GM23248 (cell line): ENCODE data around the gene LTF.
"Not testable (repeated sequence)": the region's sequence is repeated elsewhere in the genome, so short reads cannot be mapped to it uniquely, and the experiment has no call there.

Experiments
- EZH2 ChIP-seq: fragments of 200-600 bp; sonication (generic); IDR thresholded peaks from 2 replicates; pipeline ENCODE4 v1.6.1; 2018; ENCODE audit warnings: antibody characterized with exemption, mild to moderate bottlenecking; ENCODE audit not compliant: insufficient read depth, poor library complexity, severe bottlenecking
- EZH2phosphoT487 ChIP-seq: fragments of 200-600 bp; sonication (generic); IDR thresholded peaks from 2 replicates; pipeline ENCODE4 v1.6.1; 2018; ENCODE audit warnings: antibody characterized with exemption, moderate library complexity, mild to moderate bottlenecking, low read depth; ENCODE audit not compliant: insufficient read depth

DNA sequence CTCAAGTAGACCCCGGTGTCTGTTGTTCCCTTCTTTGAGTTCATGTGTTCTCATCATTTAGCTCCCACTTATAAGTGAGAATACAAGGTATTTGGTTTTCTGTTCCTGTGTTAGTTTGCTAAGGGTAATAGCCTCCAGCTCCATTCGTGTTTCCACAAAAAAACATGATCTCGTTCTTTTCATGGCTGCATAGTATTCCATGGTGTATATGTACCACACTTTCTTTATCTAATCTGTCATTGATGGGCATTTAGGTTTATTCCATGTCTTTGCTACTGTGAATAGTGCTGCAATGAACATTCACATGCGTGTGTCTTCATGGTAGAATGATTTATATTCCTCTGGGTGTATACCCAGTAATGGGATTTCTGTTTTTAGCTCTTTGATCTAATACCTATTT lies 61.8 kb downstream of the LTF start:
- TF ChIP-seq EZH2, EZH2phosphoT487: not testable (repeated sequence)
